GM12801 (cell line): ENCODE measurements around the gene NCAM1.

Source experiments
- TF ChIP-seq, protein P1 (sequence below): IDR thresholded peaks from one replicate; pipeline ENCODE4 v1.5.1; 2011; ENCODE audit warnings: control low read depth; ENCODE audit not compliant: insufficient read length; ENCODE audit errors: extremely low read depth

NCAM1 gene

DNA sequence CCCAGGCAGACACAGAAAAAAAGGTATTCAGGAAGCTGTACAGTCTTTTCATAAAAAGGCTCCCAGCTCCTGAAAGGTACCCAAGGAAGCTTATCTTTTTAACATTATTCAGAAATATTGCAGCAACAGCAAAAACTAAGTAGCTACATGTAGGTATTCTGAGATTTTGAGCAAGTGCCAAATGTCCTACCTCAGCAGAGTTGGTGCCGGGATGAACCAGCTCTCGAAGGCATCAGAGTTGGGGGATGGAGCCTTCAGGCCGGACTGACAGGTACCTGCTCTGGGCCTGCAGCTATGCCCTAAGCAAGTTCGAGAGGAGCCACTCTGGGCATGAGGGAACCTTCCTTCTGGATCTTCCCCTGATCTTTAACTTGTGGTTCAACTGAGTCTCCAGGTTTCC, 276.0 kb downstream of the NCAM1 start:
- TF ChIP-seq, protein P1, sequence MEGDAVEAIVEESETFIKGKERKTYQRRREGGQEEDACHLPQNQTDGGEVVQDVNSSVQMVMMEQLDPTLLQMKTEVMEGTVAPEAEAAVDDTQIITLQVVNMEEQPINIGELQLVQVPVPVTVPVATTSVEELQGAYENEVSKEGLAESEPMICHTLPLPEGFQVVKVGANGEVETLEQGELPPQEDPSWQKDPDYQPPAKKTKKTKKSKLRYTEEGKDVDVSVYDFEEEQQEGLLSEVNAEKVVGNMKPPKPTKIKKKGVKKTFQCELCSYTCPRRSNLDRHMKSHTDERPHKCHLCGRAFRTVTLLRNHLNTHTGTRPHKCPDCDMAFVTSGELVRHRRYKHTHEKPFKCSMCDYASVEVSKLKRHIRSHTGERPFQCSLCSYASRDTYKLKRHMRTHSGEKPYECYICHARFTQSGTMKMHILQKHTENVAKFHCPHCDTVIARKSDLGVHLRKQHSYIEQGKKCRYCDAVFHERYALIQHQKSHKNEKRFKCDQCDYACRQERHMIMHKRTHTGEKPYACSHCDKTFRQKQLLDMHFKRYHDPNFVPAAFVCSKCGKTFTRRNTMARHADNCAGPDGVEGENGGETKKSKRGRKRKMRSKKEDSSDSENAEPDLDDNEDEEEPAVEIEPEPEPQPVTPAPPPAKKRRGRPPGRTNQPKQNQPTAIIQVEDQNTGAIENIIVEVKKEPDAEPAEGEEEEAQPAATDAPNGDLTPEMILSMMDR = no peak

GRCh38 chr11:113238721-113239120, 277.5 kb downstream of the NCAM1 start:
- TF ChIP-seq, protein P1 = no peak

GRCh38 chr11:113240389-113240788, 279.2 kb downstream of the NCAM1 start:
- TF ChIP-seq, protein P1 = no peak

DNA sequence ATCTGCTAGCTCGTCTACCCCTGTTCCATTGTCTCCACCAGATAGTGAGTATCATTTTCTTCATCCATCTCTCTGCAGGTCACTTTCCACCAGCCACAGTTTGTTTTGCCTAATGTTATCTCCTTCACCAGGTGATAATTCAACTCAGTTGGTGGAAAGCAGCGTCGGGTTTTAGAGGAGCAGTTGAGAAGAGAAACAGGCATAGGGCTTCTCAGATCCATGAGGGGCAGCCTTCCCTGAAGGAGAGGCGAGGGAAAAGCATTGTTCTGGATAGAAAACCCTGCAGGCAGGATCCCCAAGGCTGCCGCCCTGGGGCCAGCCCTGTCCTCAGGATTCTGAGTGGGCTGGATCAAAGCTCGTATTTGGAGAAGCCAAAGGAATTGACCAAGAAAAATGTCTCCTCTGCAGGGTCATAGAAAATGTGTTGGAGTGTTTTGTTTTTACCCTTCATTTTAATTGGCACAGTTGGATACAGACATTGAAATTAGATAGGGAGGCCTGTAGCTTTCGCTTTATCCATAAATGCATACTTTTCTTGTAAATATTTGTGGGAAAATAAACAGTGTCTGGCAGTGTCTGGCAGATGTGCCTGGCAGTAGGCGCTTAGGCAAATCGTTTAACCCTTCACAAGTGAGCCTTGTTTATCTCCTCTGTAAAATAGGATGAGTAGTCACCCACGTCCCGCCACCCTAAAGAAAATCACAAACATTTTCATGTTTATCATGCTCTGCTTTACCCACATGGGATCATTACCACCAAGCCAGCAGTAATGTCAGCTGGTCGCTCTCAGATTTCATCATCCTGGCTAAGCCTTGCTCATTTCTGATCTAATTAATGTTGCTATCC, 279.8 kb downstream of the NCAM1 start:
- TF ChIP-seq, protein P1 = no peak

DNA sequence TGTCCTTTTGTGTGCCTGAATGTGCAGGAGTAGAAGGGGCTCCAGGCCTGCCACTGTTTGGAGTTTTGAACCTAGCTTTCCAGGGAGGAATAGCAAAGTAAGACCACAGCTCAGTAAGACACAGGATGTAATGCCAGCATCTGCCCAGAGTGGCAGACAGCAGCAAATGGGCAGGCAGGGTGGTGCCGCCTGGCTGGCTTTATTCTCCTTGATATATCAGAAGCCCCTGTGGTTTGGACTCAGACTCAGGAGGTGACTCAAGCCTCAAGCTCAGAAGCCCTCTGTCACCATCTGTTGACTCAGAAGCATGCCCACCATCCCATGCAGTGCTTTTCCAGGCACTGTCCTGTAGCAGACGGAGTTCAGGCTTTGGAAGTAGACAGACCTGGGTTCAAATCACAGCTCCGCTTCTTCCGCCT, 280.4 kb downstream of the NCAM1 start:
- TF ChIP-seq, protein P1 = no peak

DNA sequence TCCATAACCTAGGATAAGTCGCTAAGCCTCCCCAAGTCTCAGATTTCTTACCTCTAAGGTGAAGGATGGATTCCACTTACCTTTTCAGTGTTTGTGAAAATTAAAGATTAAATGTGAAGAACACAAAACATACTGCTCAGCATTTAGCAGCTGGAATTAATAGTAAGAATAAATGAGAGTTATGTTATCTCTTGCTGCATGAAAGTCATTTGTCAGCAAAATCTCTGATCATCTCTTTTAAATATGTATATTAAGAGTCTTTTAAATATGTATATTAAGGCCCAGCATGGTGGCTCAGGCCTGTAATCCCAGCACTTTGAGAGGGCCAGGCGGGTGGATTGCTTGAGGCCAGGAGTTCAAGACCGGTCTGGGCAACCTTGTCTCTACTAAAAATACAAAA, 280.8 kb downstream of the NCAM1 start:
- TF ChIP-seq, protein P1 = no peak

GRCh38 chr11:113242767-113243397, 281.7 kb downstream of the NCAM1 start:
- TF ChIP-seq, protein P1 = no peak
